SK-N-SH treated with all-trans-retinoic acid at 6 μM for 48 hours (cell line): ENCODE results near the gene CAPN8.

Experiments used
- ATAC-seq: fragments of 200-7000 bp; cut with Tn5 transposase; 3 replicates; pipeline ENCODE4 v1.9.1; 2020; ENCODE audit warnings: mild to moderate bottlenecking, moderate library complexity
- ARNTL ChIP-seq: fragments of 450-650 bp; formaldehyde crosslinking; IDR thresholded peaks from 2 replicates; pipeline ENCODE4 v1.5.0; 2020; ENCODE audit warnings: low read depth, mild to moderate bottlenecking, moderate library complexity, borderline replicate concordance
- BACH2 ChIP-seq: fragments of 250-450 bp; sonication (Bioruptor Pico); IDR thresholded peaks from 2 replicates; pipeline ENCODE4 v1.9.0; 2021; ENCODE audit warnings: mild to moderate bottlenecking, borderline replicate concordance
- CSDC2 ChIP-seq: fragments of 250-450 bp; sonication (Bioruptor Pico); IDR thresholded peaks from 2 replicates; pipeline ENCODE4 v1.5.0; 2020; ENCODE audit warnings: mild to moderate bottlenecking, moderate library complexity
- CSRNP3 ChIP-seq: fragments of 250-450 bp; sonication (Bioruptor Pico); IDR thresholded peaks from 2 replicates; pipeline ENCODE4 v1.5.1; 2021; ENCODE audit warnings: mild to moderate bottlenecking, moderate library complexity
- ESRRG ChIP-seq: fragments of 250-450 bp; sonication (Bioruptor Pico); IDR thresholded peaks from 2 replicates; pipeline ENCODE4 v1.6.1; 2021; ENCODE audit warnings: mild to moderate bottlenecking
- GLIS3 ChIP-seq: fragments of 250-450 bp; sonication (Bioruptor Pico); IDR thresholded peaks from 2 replicates; pipeline ENCODE4 v1.5.0; 2020; ENCODE audit warnings: mild to moderate bottlenecking, moderate library complexity
- ISL1 ChIP-seq: fragments of 250-450 bp; sonication (Bioruptor Pico); IDR thresholded peaks from 2 replicates; pipeline ENCODE4 v2.1.2; 2022; ENCODE audit warnings: mild to moderate bottlenecking, moderate library complexity
- OSR1 ChIP-seq: fragments of 250-450 bp; sonication (Bioruptor Pico); IDR thresholded peaks from 2 replicates; pipeline ENCODE4 v1.8.0; 2022; ENCODE audit warnings: moderate library complexity, mild to moderate bottlenecking, inconsistent platforms
- POU6F1 ChIP-seq: fragments of 250-450 bp; sonication (Bioruptor Pico); IDR thresholded peaks from 2 replicates; pipeline ENCODE4 v1.8.0; 2021; ENCODE audit warnings: low read depth, mild to moderate bottlenecking, moderate library complexity, borderline replicate concordance
- PPARA ChIP-seq: fragments of 250-450 bp; sonication (Bioruptor Pico); IDR thresholded peaks from 2 replicates; pipeline ENCODE4 v1.5.0; 2020; ENCODE audit warnings: mild to moderate bottlenecking, borderline replicate concordance
- RARB ChIP-seq: fragments of 250-450 bp; sonication (Bioruptor Pico); IDR thresholded peaks from 2 replicates; pipeline ENCODE4 v1.8.0; 2021; ENCODE audit warnings: mild to moderate bottlenecking, moderate library complexity
- SNAI2 ChIP-seq: fragments of 250-450 bp; sonication (Bioruptor Pico); IDR thresholded peaks from 2 replicates; pipeline ENCODE4 v1.5.0; 2020; ENCODE audit warnings: mild to moderate bottlenecking, moderate library complexity
- TCF4 ChIP-seq: fragments of 250-450 bp; sonication (Bioruptor Pico); IDR thresholded peaks from 2 replicates; pipeline ENCODE4 v1.8.0; 2021; ENCODE audit warnings: mild to moderate bottlenecking, moderate library complexity, borderline replicate concordance
- TOX ChIP-seq: fragments of 250-450 bp; sonication (Bioruptor Pico); IDR thresholded peaks from 2 replicates; pipeline ENCODE4 v1.8.0; 2021; ENCODE audit warnings: mild to moderate bottlenecking, moderate library complexity, borderline replicate concordance
- TSHZ2 ChIP-seq: fragments of 250-450 bp; sonication (Bioruptor Pico); IDR thresholded peaks from 2 replicates; pipeline ENCODE4 v1.5.0; 2020; ENCODE audit warnings: mild to moderate bottlenecking, moderate library complexity
- ZC3H10 ChIP-seq: fragments of 250-450 bp; sonication (Bioruptor Pico); IDR thresholded peaks from 2 replicates; pipeline ENCODE4 v1.5.1; 2021; ENCODE audit warnings: mild to moderate bottlenecking, moderate library complexity
- ZFP3 ChIP-seq: fragments of 250-450 bp; sonication (Bioruptor Pico); IDR thresholded peaks from 2 replicates; pipeline ENCODE4 v1.5.0; 2020; ENCODE audit warnings: mild to moderate bottlenecking, moderate library complexity
- ZNF8 ChIP-seq: fragments of 450-650 bp; formaldehyde crosslinking; IDR thresholded peaks from 2 replicates; pipeline ENCODE4 v1.5.0; 2020; ENCODE audit warnings: mild to moderate bottlenecking, moderate library complexity

The CAPN8 gene

GRCh38 chr1:223654083-223654482, 11.4 kb downstream of the CAPN8 start:
- TF ChIP-seq OSR1 (CRISPR knock-in tag) = no peak
- TF ChIP-seq, all 23 proteins: peak for 0
- no peak for ATAC-seq

GRCh38 chr1:223653431-223653830, 12.1 kb downstream of the CAPN8 start:
- TF ChIP-seq ZC3H10 (CRISPR knock-in tag) (no peak), OSR1 (CRISPR knock-in tag) (no peak), CSDC2 (CRISPR knock-in tag) (no peak)
- TF ChIP-seq, all 23 proteins: peak for 0
- ATAC-seq = no peak

- TF ChIP-seq ESRRG = no peak
- no peak for TF ChIP-seq OSR1 (CRISPR knock-in tag)
- TF ChIP-seq POU6F1 (CRISPR knock-in tag) = no peak
- no peak for TF ChIP-seq GLIS3 (CRISPR knock-in tag)
- TF ChIP-seq ZNF8 (CRISPR knock-in tag) = no peak
- no peak for TF ChIP-seq TCF4 (CRISPR knock-in tag)
- TF ChIP-seq SNAI2 = no peak
- TF ChIP-seq ISL1 = no peak
- no peak for TF ChIP-seq PPARA (CRISPR knock-in tag)
- no peak for TF ChIP-seq TOX (CRISPR knock-in tag)
- TF ChIP-seq CSDC2 (CRISPR knock-in tag) = no peak
- TF ChIP-seq TSHZ2 (CRISPR knock-in tag) = no peak
- TF ChIP-seq CSRNP3 (CRISPR knock-in tag) = no peak
- TF ChIP-seq BACH2 (CRISPR knock-in tag) = no peak
- TF ChIP-seq RARB = no peak
- TF ChIP-seq ZC3H10 (CRISPR knock-in tag) = no peak
- TF ChIP-seq ZFP3 = no peak
- ATAC-seq = no peak
Measured at GRCh38 chr1:223653015-223653414, 12.5 kb downstream of the CAPN8 start.

- ATAC-seq = no peak
- TF ChIP-seq TCF4 (CRISPR knock-in tag) (no peak), BACH2 (CRISPR knock-in tag) (no peak), SNAI2 (no peak), ARNTL (CRISPR knock-in tag) (no peak), POU6F1 (CRISPR knock-in tag) (no peak), TSHZ2 (CRISPR knock-in tag) (no peak)
Measured at GRCh38 chr1:223652436-223652941, 13.0 kb downstream of the CAPN8 start.
